ENCODE measurements around the gene ZNF765. TPM values are rescaled to one million over a fixed set of nuclear protein-coding genes. Genes with fewer than 3 reads are reported as not detected.
"Not testable (repeated sequence)": the region's sequence is repeated elsewhere in the genome, so short reads cannot be mapped to it uniquely, and the experiment has no call there.

The ZNF765 gene
- total and polyA plus RNA-seq, 2 donors = 6.2 to 12.2 TPM

GRCh38 chr19:53374288-53374687, 20.7 kb upstream of the ZNF765 start:
- Histone ChIP-seq H3K9me3 (ENCODE audit: control insufficient read depth in 2 of 2, insufficient read depth in 1 of 2, low read length in 1 of 2) (peaks cover 2 to 3% of the 10 kb centered on the region in 2 donors), H3K4me1 (ENCODE audit: control insufficient read depth in 2 of 2, insufficient read depth in 2 of 2, low read length in 2 of 2) (no peaks in the 10 kb centered on the region), H3K4me3 (ENCODE audit: low read length in 2 of 2) (no peak overlapping the region), H3K36me3 (ENCODE audit: control insufficient read depth in 2 of 2, insufficient read depth in 2 of 2, low read length in 1 of 2) (peaks cover 3 to 37% of the 10 kb centered on the region in 2 donors), H3K27ac (ENCODE audit: low read depth in 1 of 2, low read length in 1 of 2) (no peak overlapping the region), H3K27me3 (ENCODE audit: control insufficient read depth in 2 of 2, insufficient read depth in 1 of 2, low read length in 1 of 2) (no peaks in the 10 kb centered on the region)
- WGBS = 79% methylated on average over 3 of the region's 3 CpGs
- DNase-seq (ENCODE audit: low read depth in 6 of 9, low spot score in 9 of 9) = no peak

GRCh38 chr19:53374743-53375142, 20.2 kb upstream of the ZNF765 start:
- 100% methylated on average over 1 of the region's 1 CpG for WGBS
- H3K36me3 ChIP-seq (ENCODE audit: control insufficient read depth in 2 of 2, insufficient read depth in 2 of 2, low read length in 1 of 2) = peaks cover 3 to 40% of the 10 kb centered on the region in 2 donors
- no peak for DNase-seq (ENCODE audit: low read depth in 6 of 9, low spot score in 9 of 9)
- peaks cover 2 to 6% of the 10 kb centered on the region in 2 donors for H3K9me3 ChIP-seq (ENCODE audit: control insufficient read depth in 2 of 2, insufficient read depth in 1 of 2, low read length in 1 of 2)
- no peak overlapping the region for H3K4me3 ChIP-seq (ENCODE audit: low read length in 2 of 2)
- H3K27ac ChIP-seq (ENCODE audit: low read depth in 1 of 2, low read length in 1 of 2) = no peak overlapping the region
- no peaks in the 10 kb centered on the region for H3K27me3 ChIP-seq (ENCODE audit: control insufficient read depth in 2 of 2, insufficient read depth in 1 of 2, low read length in 1 of 2)
- no peaks in the 10 kb centered on the region for H3K4me1 ChIP-seq (ENCODE audit: control insufficient read depth in 2 of 2, insufficient read depth in 2 of 2, low read length in 2 of 2)

- no peak overlapping the region for H3K27ac ChIP-seq (ENCODE audit: low read depth in 1 of 2, low read length in 1 of 2)
- H3K36me3 ChIP-seq (ENCODE audit: control insufficient read depth in 2 of 2, insufficient read depth in 2 of 2, low read length in 1 of 2) = peaks cover 0 to 28% of the 10 kb centered on the region in 2 donors
- no peaks in the 10 kb centered on the region for H3K27me3 ChIP-seq (ENCODE audit: control insufficient read depth in 2 of 2, insufficient read depth in 1 of 2, low read length in 1 of 2)
- H3K4me1 ChIP-seq (ENCODE audit: control insufficient read depth in 2 of 2, insufficient read depth in 2 of 2, low read length in 2 of 2) = no peaks in the 10 kb centered on the region
- 98% methylated on average over 3 of the region's 3 CpGs for WGBS
- H3K4me3 ChIP-seq (ENCODE audit: low read length in 2 of 2) = no peak overlapping the region
- no peak for DNase-seq (ENCODE audit: low read depth in 6 of 9, low spot score in 9 of 9)
- peaks cover 7 to 10% of the 10 kb centered on the region in 2 donors for H3K9me3 ChIP-seq (ENCODE audit: control insufficient read depth in 2 of 2, insufficient read depth in 1 of 2, low read length in 1 of 2)
Observed at GRCh38 chr19:53381376-53381775, 13.6 kb upstream of the ZNF765 start.

GRCh38 chr19:53388168-53388567, 6.8 kb upstream of the ZNF765 start:
- Histone ChIP-seq H3K27me3 (ENCODE audit: control insufficient read depth in 2 of 2, insufficient read depth in 1 of 2, low read length in 1 of 2) (no peaks in the 10 kb centered on the region), H3K4me3 (ENCODE audit: low read length in 2 of 2) (no peak overlapping the region), H3K4me1 (ENCODE audit: control insufficient read depth in 2 of 2, insufficient read depth in 2 of 2, low read length in 2 of 2) (no peaks in the 10 kb centered on the region), H3K9me3 (ENCODE audit: control insufficient read depth in 2 of 2, insufficient read depth in 1 of 2, low read length in 1 of 2) (peaks cover 4 to 23% of the 10 kb centered on the region in 2 donors), H3K27ac (ENCODE audit: low read depth in 1 of 2, low read length in 1 of 2) (no peak overlapping the region), H3K36me3 (ENCODE audit: control insufficient read depth in 2 of 2, insufficient read depth in 2 of 2, low read length in 1 of 2) (no peaks in the 10 kb centered on the region)
- 98% methylated on average over 3 of the region's 3 CpGs for WGBS
- DNase-seq (ENCODE audit: low read depth in 6 of 9, low spot score in 9 of 9) = no peak

GRCh38 chr19:53388904-53389303, 6.0 kb upstream of the ZNF765 start:
- Histone ChIP-seq H3K36me3 (ENCODE audit: control insufficient read depth in 2 of 2, insufficient read depth in 2 of 2, low read length in 1 of 2) (no peaks in the 10 kb centered on the region), H3K4me3 (ENCODE audit: low read length in 2 of 2) (no peak overlapping the region), H3K27ac (ENCODE audit: low read depth in 1 of 2, low read length in 1 of 2) (no peak overlapping the region), H3K9me3 (ENCODE audit: control insufficient read depth in 2 of 2, insufficient read depth in 1 of 2, low read length in 1 of 2) (peaks cover 4 to 23% of the 10 kb centered on the region in 2 donors), H3K4me1 (ENCODE audit: control insufficient read depth in 2 of 2, insufficient read depth in 2 of 2, low read length in 2 of 2) (no peaks in the 10 kb centered on the region), H3K27me3 (ENCODE audit: control insufficient read depth in 2 of 2, insufficient read depth in 1 of 2, low read length in 1 of 2) (no peaks in the 10 kb centered on the region)
- 97% methylated on average over 5 of the region's 5 CpGs for WGBS
- DNase-seq (ENCODE audit: low read depth in 6 of 9, low spot score in 9 of 9) = no peak

GRCh38 chr19:53389571-53389970, 5.4 kb upstream of the ZNF765 start:
- H3K36me3 ChIP-seq (ENCODE audit: control insufficient read depth in 2 of 2, insufficient read depth in 2 of 2, low read length in 1 of 2) = no peaks in the 10 kb centered on the region
- H3K4me3 ChIP-seq (ENCODE audit: low read length in 2 of 2) = no peak overlapping the region
- peaks cover 4 to 23% of the 10 kb centered on the region in 2 donors for H3K9me3 ChIP-seq (ENCODE audit: control insufficient read depth in 2 of 2, insufficient read depth in 1 of 2, low read length in 1 of 2)
- no peak for DNase-seq (ENCODE audit: low read depth in 6 of 9, low spot score in 9 of 9)
- H3K27ac ChIP-seq (ENCODE audit: low read depth in 1 of 2, low read length in 1 of 2) = no peak overlapping the region
- no peaks in the 10 kb centered on the region for H3K27me3 ChIP-seq (ENCODE audit: control insufficient read depth in 2 of 2, insufficient read depth in 1 of 2, low read length in 1 of 2)
- peaks cover 1 to 2% of the 10 kb centered on the region in 2 donors for H3K4me1 ChIP-seq (ENCODE audit: control insufficient read depth in 2 of 2, insufficient read depth in 2 of 2, low read length in 2 of 2)
- 90% methylated on average over 8 of the region's 8 CpGs for WGBS

GRCh38 chr19:53389978-53390377, 5.0 kb upstream of the ZNF765 start:
- H3K4me3 ChIP-seq (ENCODE audit: low read length in 2 of 2) = no peak overlapping the region
- WGBS = 52% methylated on average over 22 of the region's 22 CpGs
- no peaks in the 10 kb centered on the region for H3K27me3 ChIP-seq (ENCODE audit: control insufficient read depth in 2 of 2, insufficient read depth in 1 of 2, low read length in 1 of 2)
- H3K27ac ChIP-seq (ENCODE audit: low read depth in 1 of 2, low read length in 1 of 2) = no peak overlapping the region
- no peaks in the 10 kb centered on the region for H3K36me3 ChIP-seq (ENCODE audit: control insufficient read depth in 2 of 2, insufficient read depth in 2 of 2, low read length in 1 of 2)
- H3K4me1 ChIP-seq (ENCODE audit: control insufficient read depth in 2 of 2, insufficient read depth in 2 of 2, low read length in 2 of 2) = peaks cover 3 to 4% of the 10 kb centered on the region in 2 donors
- no peak for DNase-seq (ENCODE audit: low read depth in 6 of 9, low spot score in 9 of 9)
- peaks cover 4 to 23% of the 10 kb centered on the region in 2 donors for H3K9me3 ChIP-seq (ENCODE audit: control insufficient read depth in 2 of 2, insufficient read depth in 1 of 2, low read length in 1 of 2)

GRCh38 chr19:53394522-53394973, 401 bp upstream of the ZNF765 start:
- Histone ChIP-seq H3K27me3 (ENCODE audit: control insufficient read depth in 2 of 2, insufficient read depth in 1 of 2, low read length in 1 of 2) (no peaks in the 10 kb centered on the region), H3K9me3 (ENCODE audit: control insufficient read depth in 2 of 2, insufficient read depth in 1 of 2, low read length in 1 of 2) (peaks cover 0 to 19% of the 10 kb centered on the region in 2 donors), H3K4me1 (ENCODE audit: control insufficient read depth in 2 of 2, insufficient read depth in 2 of 2, low read length in 2 of 2) (peaks cover 3 to 4% of the 10 kb centered on the region in 2 donors), H3K36me3 (ENCODE audit: control insufficient read depth in 2 of 2, insufficient read depth in 2 of 2, low read length in 1 of 2) (peaks cover 7 to 11% of the 10 kb centered on the region in 2 donors), H3K27ac (ENCODE audit: low read depth in 1 of 2, low read length in 1 of 2) (peak overlapping the region; percentile 1 to 7), H3K4me3 (ENCODE audit: low read length in 2 of 2) (peak overlapping the region; percentile 75 to 82)
- 27% methylated on average over 18 of the region's 18 CpGs for WGBS
- peak in 3 of 9 donors; percentile 0 to 12 (median 2) for DNase-seq (ENCODE audit: low read depth in 6 of 9, low spot score in 9 of 9)

- H3K27me3 ChIP-seq (ENCODE audit: control insufficient read depth in 2 of 2, insufficient read depth in 1 of 2, low read length in 1 of 2); H3K4me1 ChIP-seq (ENCODE audit: control insufficient read depth in 2 of 2, insufficient read depth in 2 of 2, low read length in 2 of 2); H3K27ac ChIP-seq (ENCODE audit: low read depth in 1 of 2, low read length in 1 of 2): not testable (repeated sequence)
- DNase-seq (ENCODE audit: low read depth in 6 of 9, low spot score in 9 of 9) = peak in 1 of 9 donors; percentile 8
- peaks cover 18 to 23% of the 10 kb centered on the region in 2 donors for H3K36me3 ChIP-seq (ENCODE audit: control insufficient read depth in 2 of 2, insufficient read depth in 2 of 2, low read length in 1 of 2)
- H3K4me3 ChIP-seq (ENCODE audit: low read length in 2 of 2) = peak overlapping the region; percentile 75 to 82
- WGBS = 31% methylated on average over 9 of the region's 9 CpGs
- H3K9me3 ChIP-seq (ENCODE audit: control insufficient read depth in 2 of 2, insufficient read depth in 1 of 2, low read length in 1 of 2) = peaks cover 1 to 12% of the 10 kb centered on the region in 2 donors
Observed at GRCh38 chr19:53395840-53396524, 1.0 kb downstream of the ZNF765 start.

All from thymus (tissue), 11 donors.